HCT116 (cell line): ENCODE results near the gene HIRIP3. TPM values are rescaled to one million over a fixed set of nuclear protein-coding genes. Genes with fewer than 3 reads are reported as not detected.
A peak's percentile ranks its signal among the peaks of the same experiment; 100 is the strongest.

Source experiments
- ATAC-seq: fragments of 200-7000 bp; cut with Tn5 transposase; 2 replicates; pipeline ENCODE4 v1.9.1; 2020; ENCODE audit warnings: mild to moderate bottlenecking, moderate library complexity
- BruUV-seq: library from RNA; stranded (reverse); fragments of 400-500 nt; replicated peaks from 2 replicates; lab custom pipeline; 2021; lab: Mats Ljungman, UMichigan
- CTCF ChIA-PET: fragments of 300-600 bp; sonication (Branson Sonifier 250); formaldehyde crosslinking; loops from one replicate; lab custom pipeline; 2021; ENCODE audit warnings: antibody characterized with exemption; lab: Charles Lee
- POLR2A ChIA-PET: fragments of 300-600, 350-600 bp; sonication (Branson Sonifier 250); formaldehyde crosslinking; loops from one replicate; lab custom pipeline; 2021; ENCODE audit warnings: antibody characterized with exemption; lab: Charles Lee
- RAD21 ChIA-PET, 2 experiments: fragments of 300-600 bp; sonication (Branson Sonifier 250); formaldehyde crosslinking; loops; one replicate each; lab custom pipeline; 2023; ENCODE audit warnings: low total read pairs in 2 of 2; ENCODE audit not compliant: uncharacterized antibody in 2 of 2, unreplicated experiment in 2 of 2, low non-redundant PET in 1 of 2; lab: Charles Lee
- DNase-seq: peaks from one replicate; pipeline ENCODE4 v3.0.0-alpha.2; 2010; ENCODE audit warnings: low read depth, low spot score
- H2AFZ ChIP-seq: fragments of 200-600 bp; shearing (Covaris generic), sonication (generic); 2 replicates; pipeline ENCODE4 v1.6.1; 2017; ENCODE audit warnings: low read depth, mixed run types, mixed read lengths, antibody characterized with exemption, low read length; ENCODE audit not compliant: poor library complexity, severe bottlenecking
- H3K27ac ChIP-seq: 2 replicates; pipeline ENCODE4 v1.5.1; 2012; ENCODE audit warnings: low read depth, low read length
- H3K27me3 ChIP-seq: fragments of 200-600 bp; sonication (generic); 2 replicates; pipeline ENCODE4 v1.6.1; 2016; ENCODE audit warnings: mixed run types, low read length, mixed read lengths; ENCODE audit not compliant: insufficient read depth
- H3K36me3 ChIP-seq, 2 experiments: fragments of 200-500 bp in 1 of 2; fragments of 200-600 bp in 1 of 2; sonication (Bioruptor generic) in 1 of 2; sonication (generic) in 1 of 2; 2 replicates each; pipeline versions ENCODE4 v1.5.1 to v1.6.1; 2014 to 2016; ENCODE audit warnings: low read length in 2 of 2, inconsistent platforms in 1 of 2, mixed read lengths in 1 of 2, mixed run types in 1 of 2; ENCODE audit not compliant: insufficient read depth in 2 of 2, control insufficient read depth in 1 of 2
- H3K4me1 ChIP-seq, 2 experiments: fragments of 200-600 bp in 1 of 2; sonication (generic) in 1 of 2; 2 replicates each; pipeline versions ENCODE4 v1.5.1 to v1.6.1; 2012 to 2017; ENCODE audit warnings: low read length in 2 of 2, inconsistent platforms in 1 of 2, mild to moderate bottlenecking in 1 of 2, mixed read lengths in 1 of 2, mixed run types in 1 of 2, moderate library complexity in 1 of 2; ENCODE audit not compliant: insufficient read depth in 2 of 2, control insufficient read depth in 1 of 2
- H3K4me2 ChIP-seq: fragments of 200-600 bp; sonication (generic); 2 replicates; pipeline ENCODE4 v1.6.1; 2017; ENCODE audit warnings: mixed run types, low read length, mixed read lengths
- H3K4me3 ChIP-seq, 2 experiments: fragments of 200-600 bp in 1 of 2; sonication (generic) in 1 of 2; replicated peaks in 1 of 2; 2 replicates each; pipeline ENCODE4 v1.5.1; 2011 to 2016; ENCODE audit warnings: low read length in 2 of 2, control low read depth in 1 of 2, low read depth in 1 of 2, mild to moderate bottlenecking in 1 of 2, mixed read lengths in 1 of 2, mixed run types in 1 of 2
- H3K79me2 ChIP-seq: fragments of 200-600 bp; sonication (generic); 2 replicates; pipeline ENCODE4 v1.6.1; 2017; ENCODE audit warnings: mild to moderate bottlenecking, mixed run types, low read length, moderate library complexity, mixed read lengths; ENCODE audit not compliant: insufficient read depth
- H3K9ac ChIP-seq: fragments of 200-600 bp; sonication (generic); 2 replicates; pipeline ENCODE4 v1.6.1; 2016; ENCODE audit warnings: low read length, mixed read lengths
- H3K9me2 ChIP-seq: fragments of 200-600 bp; sonication (generic), shearing (Covaris generic); 2 replicates; pipeline ENCODE4 v1.6.1; 2017; ENCODE audit warnings: mixed run types, mild to moderate bottlenecking, moderate library complexity; ENCODE audit not compliant: insufficient read depth
- H3K9me3 ChIP-seq, 2 experiments: fragments of 200-500 bp in 1 of 2; fragments of 200-600 bp in 1 of 2; sonication (Bioruptor generic) in 1 of 2; sonication (generic) in 1 of 2; 2 replicates each; pipeline ENCODE4 v1.6.1; 2014 to 2017; ENCODE audit warnings: low read length in 2 of 2, mixed read lengths in 2 of 2, inconsistent platforms in 1 of 2, low read depth in 1 of 2, mild to moderate bottlenecking in 1 of 2, mixed run types in 1 of 2, moderate library complexity in 1 of 2; ENCODE audit not compliant: control insufficient read depth in 1 of 2, insufficient read depth in 1 of 2
- H4K20me1 ChIP-seq: fragments of 200-600 bp; sonication (generic), shearing (Covaris generic); 2 replicates; pipeline ENCODE4 v1.6.1; 2017; ENCODE audit warnings: mixed run types, mild to moderate bottlenecking, moderate library complexity; ENCODE audit not compliant: insufficient read depth
- CBX3 ChIP-seq: IDR thresholded peaks from 2 replicates; pipeline ENCODE4 v1.6.1; 2012; ENCODE audit warnings: low read depth
- EGR1 ChIP-seq: IDR thresholded peaks from 2 replicates; pipeline ENCODE4 v1.6.1; 2012; ENCODE audit warnings: low read depth
- ELF1 ChIP-seq: IDR thresholded peaks from 2 replicates; pipeline ENCODE4 v1.6.1; 2012; ENCODE audit warnings: low read depth, borderline replicate concordance
- EZH2 ChIP-seq: fragments of 200-600 bp; sonication (generic); IDR thresholded peaks from 2 replicates; pipeline ENCODE4 v1.6.1; 2017; ENCODE audit warnings: antibody characterized with exemption, mixed run types
- EZH2phosphoT487 ChIP-seq: fragments of 200-600 bp; IDR thresholded peaks from 2 replicates; pipeline ENCODE4 v1.6.1; 2018; ENCODE audit warnings: antibody characterized with exemption, borderline replicate concordance
- FOSL1 ChIP-seq: IDR thresholded peaks from 2 replicates; pipeline ENCODE4 v1.6.1; 2012; ENCODE audit warnings: low read depth
- JUND ChIP-seq: IDR thresholded peaks from 2 replicates; pipeline ENCODE4 v1.6.1; 2012
- POLR2A ChIP-seq: IDR thresholded peaks from 2 replicates; pipeline ENCODE4 v1.7.0; 2011; ENCODE audit warnings: borderline replicate concordance; ENCODE audit not compliant: insufficient read depth, insufficient read length; ENCODE audit errors: extremely low read depth
- POLR2AphosphoS5 ChIP-seq: IDR thresholded peaks from 2 replicates; pipeline ENCODE4 v1.6.1; 2011; ENCODE audit warnings: mild to moderate bottlenecking, low read depth, low read length, moderate library complexity
- SIN3A ChIP-seq: IDR thresholded peaks from 2 replicates; pipeline ENCODE4 v1.6.1; 2012; ENCODE audit warnings: low read depth
- SP1 ChIP-seq: IDR thresholded peaks from 2 replicates; pipeline ENCODE4 v1.6.1; 2012; ENCODE audit warnings: low read depth
- SRF ChIP-seq: IDR thresholded peaks from 2 replicates; pipeline ENCODE4 v1.6.1; 2012; ENCODE audit warnings: low read depth
- TCF7L2 ChIP-seq: IDR thresholded peaks from 2 replicates; pipeline ENCODE4 v1.7.0; 2011; ENCODE audit warnings: borderline replicate concordance, inconsistent platforms; ENCODE audit not compliant: insufficient read depth, insufficient read length; ENCODE audit errors: extremely low read depth
- YY1 ChIP-seq: IDR thresholded peaks from 2 replicates; pipeline ENCODE4 v1.6.1; 2011; ENCODE audit warnings: low read length, low read depth, moderate library complexity, mild to moderate bottlenecking; ENCODE audit not compliant: insufficient replicate concordance; ENCODE audit errors: extremely low read depth
- ZFX ChIP-seq: fragments of 450-650 bp; IDR thresholded peaks from 2 replicates; pipeline ENCODE4 v1.6.1; 2017
- ZNF274 ChIP-seq: fragments of 200-500 bp; sonication (Bioruptor generic); IDR thresholded peaks from 2 replicates; pipeline ENCODE4 v1.6.1; 2014; ENCODE audit warnings: mild to moderate bottlenecking, low read depth, low read length, inconsistent platforms
- intact Hi-C: fragments of 100-400 bp; cut with micrococcal nuclease; formaldehyde crosslinking; loops from 2 replicates; pipeline ENCODE4 v1.10.0; 2022
- total RNA-seq: library from RNA; stranded (reverse); gene quantifications from one replicate; pipeline ENCODE4 v1.2.1, GENCODE V29; 2021; ENCODE audit not compliant: unreplicated experiment
- TF ChIP-seq, protein P1 (sequence below): IDR thresholded peaks from 2 replicates; pipeline ENCODE4 v1.6.1; 2012
- TF ChIP-seq, protein P2 (sequence below): IDR thresholded peaks from 2 replicates; pipeline ENCODE4 v1.6.1; 2012; ENCODE audit warnings: low read depth

HIRIP3 gene
- total RNA-seq, 1 experiment from 2014 or later = 21.8 TPM

DNA sequence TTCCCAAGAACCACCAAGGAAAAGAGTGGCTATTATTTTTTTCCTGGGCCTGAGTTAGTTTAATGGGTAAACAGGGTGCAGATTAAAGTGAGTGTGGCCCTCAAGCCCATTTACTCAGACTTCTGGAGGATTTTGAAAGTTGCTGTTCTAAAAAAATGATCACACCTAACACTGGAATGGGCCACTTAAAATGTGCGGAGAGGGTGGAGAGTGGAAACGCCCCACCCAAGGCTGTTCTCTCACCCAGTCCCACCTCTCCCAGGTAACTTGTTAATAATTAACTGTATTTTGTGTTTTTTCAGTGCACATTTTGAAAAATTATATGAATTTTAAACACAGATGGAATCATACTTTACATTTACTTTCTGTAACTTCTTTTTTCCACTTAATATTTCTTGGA lies 5.4 kb downstream of the HIRIP3 start:
- ATAC-seq = no peak
- H3K79me2 ChIP-seq = no peaks in the 10 kb centered on the region
- H3K4me3 ChIP-seq = no peak overlapping the region
- CTCF ChIA-PET = no interaction called here
- H3K9me3 ChIP-seq = no peaks in the 10 kb centered on the region
- H3K36me3 ChIP-seq = peaks cover 32% of the 10 kb centered on the region in 2 experiments
- no peak overlapping the region for H2AFZ ChIP-seq
- RAD21 ChIA-PET = no interaction called here
- no peak overlapping the region for H3K27ac ChIP-seq
- POLR2A ChIA-PET = no interaction called here
- DNase-seq = no peak
- H3K4me1 ChIP-seq = peaks cover 9 to 14% of the 10 kb centered on the region in 2 experiments
- TF ChIP-seq ELF1 (no peak), SIN3A (no peak), ZNF274 (no peak), POLR2A (no peak), FOSL1 (no peak), ZFX (no peak)
- TF ChIP-seq, protein P1, sequence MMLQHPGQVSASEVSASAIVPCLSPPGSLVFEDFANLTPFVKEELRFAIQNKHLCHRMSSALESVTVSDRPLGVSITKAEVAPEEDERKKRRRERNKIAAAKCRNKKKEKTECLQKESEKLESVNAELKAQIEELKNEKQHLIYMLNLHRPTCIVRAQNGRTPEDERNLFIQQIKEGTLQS = no peak
- TF ChIP-seq, all 23 proteins: peak for 0
- intact Hi-C loops = no loop called here
- Histone ChIP-seq H3K4me2 (no peak overlapping the region), H4K20me1 (no peaks in the 10 kb centered on the region), H3K9me2 (no peaks in the 10 kb centered on the region), H3K27me3 (no peaks in the 10 kb centered on the region), H3K9ac (no peak overlapping the region)
- no TSS peak for BruUV-seq

DNA sequence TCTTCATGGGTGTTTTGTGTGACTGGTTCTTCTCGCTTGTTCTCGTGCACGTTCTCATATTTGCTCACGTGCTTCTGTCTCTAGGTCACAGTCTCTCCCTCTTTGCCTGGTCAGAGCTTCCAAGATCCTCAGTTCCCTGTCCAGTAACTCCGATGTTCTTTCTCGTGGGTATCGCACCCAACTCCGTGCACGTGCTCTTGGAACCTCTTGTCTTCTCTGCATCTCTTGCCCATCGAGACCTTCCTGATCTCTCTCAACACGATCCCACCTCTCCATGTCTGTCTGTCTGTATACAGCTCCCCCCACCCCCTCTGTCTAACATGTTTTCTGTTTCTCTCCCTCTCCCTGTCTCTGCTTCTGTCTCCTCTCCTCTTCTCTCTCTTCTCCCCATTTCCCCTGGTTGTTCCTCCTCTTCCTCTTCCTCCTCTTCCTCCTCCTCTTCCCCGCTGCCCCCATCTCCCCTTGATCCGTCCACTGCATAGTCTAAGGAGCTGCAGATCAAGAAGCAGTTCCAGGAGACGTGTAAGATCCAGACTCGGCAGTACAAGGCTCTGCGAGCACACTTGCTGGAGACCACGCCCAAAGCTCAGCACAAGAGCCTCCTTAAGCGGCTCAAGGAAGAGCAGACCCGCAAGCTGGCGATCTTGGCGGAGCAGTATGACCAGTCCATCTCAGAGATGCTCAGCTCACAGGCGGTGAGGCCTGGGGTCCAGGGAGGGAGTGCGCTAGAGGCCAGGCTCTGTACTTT lies 6.1 kb downstream of the HIRIP3 start:
- Histone ChIP-seq H3K4me1 (peaks cover 2 to 6% of the 10 kb centered on the region in 2 experiments), H3K9me3 (no peaks in the 10 kb centered on the region), H3K9me2 (no peaks in the 10 kb centered on the region), H3K4me3 (no peak overlapping the region), H3K4me2 (no peak overlapping the region), H2AFZ (no peak overlapping the region), H3K27me3 (no peaks in the 10 kb centered on the region), H4K20me1 (no peaks in the 10 kb centered on the region), H3K79me2 (no peaks in the 10 kb centered on the region), H3K36me3 (peaks cover 39% of the 10 kb centered on the region in 2 experiments), H3K27ac (peak overlapping the region; percentile 11; the same call in 1 of the 2 replicates), H3K9ac (no peak overlapping the region)
- BruUV-seq = no TSS peak
- DNase-seq (no peak), ATAC-seq (no peak)
- intact Hi-C loops = no loop called here
- POLR2A ChIA-PET = interaction anchor here (0.6 kb wide), 1 partner anchor 44 kb away, joined by 3 read pairs; no protein-coding TSS in a partner anchor
- RAD21 ChIA-PET = no interaction called here
- CTCF ChIA-PET = no interaction called here
- TF ChIP-seq SRF = no peak
- TF ChIP-seq CBX3 = no peak
- no peak for TF ChIP-seq EZH2
- TF ChIP-seq SP1 = no peak
- TF ChIP-seq TCF7L2 = no peak
- no peak for TF ChIP-seq EGR1
- TF ChIP-seq, protein P2, sequence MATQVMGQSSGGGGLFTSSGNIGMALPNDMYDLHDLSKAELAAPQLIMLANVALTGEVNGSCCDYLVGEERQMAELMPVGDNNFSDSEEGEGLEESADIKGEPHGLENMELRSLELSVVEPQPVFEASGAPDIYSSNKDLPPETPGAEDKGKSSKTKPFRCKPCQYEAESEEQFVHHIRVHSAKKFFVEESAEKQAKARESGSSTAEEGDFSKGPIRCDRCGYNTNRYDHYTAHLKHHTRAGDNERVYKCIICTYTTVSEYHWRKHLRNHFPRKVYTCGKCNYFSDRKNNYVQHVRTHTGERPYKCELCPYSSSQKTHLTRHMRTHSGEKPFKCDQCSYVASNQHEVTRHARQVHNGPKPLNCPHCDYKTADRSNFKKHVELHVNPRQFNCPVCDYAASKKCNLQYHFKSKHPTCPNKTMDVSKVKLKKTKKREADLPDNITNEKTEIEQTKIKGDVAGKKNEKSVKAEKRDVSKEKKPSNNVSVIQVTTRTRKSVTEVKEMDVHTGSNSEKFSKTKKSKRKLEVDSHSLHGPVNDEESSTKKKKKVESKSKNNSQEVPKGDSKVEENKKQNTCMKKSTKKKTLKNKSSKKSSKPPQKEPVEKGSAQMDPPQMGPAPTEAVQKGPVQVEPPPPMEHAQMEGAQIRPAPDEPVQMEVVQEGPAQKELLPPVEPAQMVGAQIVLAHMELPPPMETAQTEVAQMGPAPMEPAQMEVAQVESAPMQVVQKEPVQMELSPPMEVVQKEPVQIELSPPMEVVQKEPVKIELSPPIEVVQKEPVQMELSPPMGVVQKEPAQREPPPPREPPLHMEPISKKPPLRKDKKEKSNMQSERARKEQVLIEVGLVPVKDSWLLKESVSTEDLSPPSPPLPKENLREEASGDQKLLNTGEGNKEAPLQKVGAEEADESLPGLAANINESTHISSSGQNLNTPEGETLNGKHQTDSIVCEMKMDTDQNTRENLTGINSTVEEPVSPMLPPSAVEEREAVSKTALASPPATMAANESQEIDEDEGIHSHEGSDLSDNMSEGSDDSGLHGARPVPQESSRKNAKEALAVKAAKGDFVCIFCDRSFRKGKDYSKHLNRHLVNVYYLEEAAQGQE = no peak
- no peak for TF ChIP-seq EZH2phosphoT487
- TF ChIP-seq, protein P1 = no peak
- no peak for TF ChIP-seq JUND
- TF ChIP-seq POLR2AphosphoS5 = no peak
- TF ChIP-seq ZFX = no peak
- no peak for TF ChIP-seq POLR2A
- TF ChIP-seq YY1 = no peak
